Measurements from ENCODE around the gene CGB7.
"Not testable (repeated sequence)": the region's sequence is repeated elsewhere in the genome, so short reads cannot be mapped to it uniquely, and the experiment has no call there.

CGB7 gene

DNA sequence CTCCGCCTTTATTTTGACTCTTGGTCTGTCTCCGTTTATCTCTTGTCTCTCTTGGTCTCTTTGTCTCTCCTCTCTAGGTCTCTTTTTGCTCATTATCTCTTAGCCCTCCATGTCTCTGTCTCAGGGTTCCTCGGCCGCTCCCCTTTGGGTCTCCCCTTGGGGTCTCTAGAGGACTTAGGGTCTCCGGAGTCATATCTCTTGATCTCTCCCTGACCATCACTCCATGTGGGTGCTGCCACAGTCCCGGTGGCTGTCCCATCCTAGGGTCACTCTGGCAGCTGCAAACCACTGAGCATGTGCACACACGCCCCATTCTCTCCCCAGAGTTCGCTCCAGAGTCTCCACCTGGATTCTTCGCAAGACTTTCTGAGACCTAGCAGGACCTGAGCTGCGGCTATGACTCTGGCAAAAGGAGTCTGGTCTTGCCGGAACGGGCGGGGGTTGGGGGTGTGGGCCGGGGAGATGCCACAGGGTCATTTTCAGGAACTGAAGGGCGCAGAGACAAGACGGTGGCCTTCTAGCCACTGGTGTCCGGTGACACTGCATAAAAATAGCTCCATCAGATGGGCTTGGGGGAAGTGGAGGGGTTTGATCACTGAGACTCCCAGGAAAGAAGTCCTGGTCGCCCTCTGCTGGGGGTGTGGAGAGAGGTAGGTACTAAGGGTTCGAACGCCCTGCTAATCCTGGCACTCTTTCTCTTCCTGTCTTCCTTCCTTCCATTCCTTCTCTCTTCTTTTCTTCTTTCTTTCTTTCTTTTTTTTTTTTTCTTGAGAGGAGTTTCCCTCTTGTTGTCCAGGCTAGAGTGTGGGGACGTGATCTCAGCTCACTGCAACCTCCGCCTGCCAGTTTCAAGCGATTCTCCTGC, 16.2 kb upstream of the CGB7 start:
- DNase-seq (peak; percentile 28), ATAC-seq (no peak)

DNA sequence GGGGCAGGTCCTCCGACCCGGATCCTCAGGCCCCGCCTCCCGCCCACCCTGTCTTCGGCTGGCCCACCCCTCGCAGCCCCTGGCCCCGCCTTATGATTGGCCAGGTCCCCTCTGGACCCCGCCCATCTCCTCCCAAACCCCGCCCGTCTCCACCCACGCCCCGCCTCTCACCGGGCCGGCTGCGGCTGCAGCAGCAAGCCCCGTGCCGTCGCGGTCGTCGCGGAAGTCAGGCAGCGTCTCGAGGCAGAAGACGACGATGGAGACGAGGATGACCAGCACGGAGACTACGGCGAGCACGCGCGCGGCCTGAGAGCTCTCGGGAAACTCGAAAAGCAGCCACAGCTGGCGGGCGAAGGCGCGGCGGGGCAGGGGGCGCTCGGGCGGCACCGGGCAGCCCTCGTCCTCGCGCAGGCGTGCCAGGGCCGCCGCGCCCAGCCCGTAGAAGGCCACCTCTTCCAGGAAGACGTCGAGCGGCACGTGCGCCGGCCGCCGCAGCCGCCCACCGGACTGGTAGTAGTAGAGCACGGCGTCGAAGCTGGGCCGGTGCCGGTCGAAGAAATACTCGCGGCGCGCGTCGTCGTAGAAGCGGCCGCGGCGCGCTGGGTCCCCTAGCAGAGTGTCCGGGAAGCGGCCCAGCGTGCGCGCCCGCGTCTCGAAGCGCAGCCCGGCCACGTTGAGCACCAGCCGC, 14.5 kb upstream of the CGB7 start:
- peak; percentile 30 for DNase-seq
- no peak for ATAC-seq

DNA sequence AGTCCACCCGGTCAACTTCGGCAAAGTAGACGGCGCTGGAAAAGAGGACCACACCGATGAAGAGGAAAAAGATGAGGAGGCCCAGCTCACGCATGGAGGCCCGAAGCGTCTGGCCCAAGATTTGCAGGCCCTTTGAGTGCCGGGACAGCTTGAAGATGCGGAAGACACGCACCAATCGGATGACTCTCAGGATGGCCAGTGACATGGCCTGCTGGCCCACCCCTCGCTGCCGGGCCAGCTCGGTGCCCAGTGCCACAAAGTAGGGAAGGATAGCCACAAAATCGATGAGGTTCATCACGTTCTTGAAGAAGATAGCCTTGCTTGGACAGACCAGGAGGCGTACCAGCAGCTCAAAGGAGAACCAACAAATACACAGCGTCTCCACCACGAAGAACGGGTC, 12.9 kb upstream of the CGB7 start:
- no peak for ATAC-seq
- no peak for DNase-seq

DNA sequence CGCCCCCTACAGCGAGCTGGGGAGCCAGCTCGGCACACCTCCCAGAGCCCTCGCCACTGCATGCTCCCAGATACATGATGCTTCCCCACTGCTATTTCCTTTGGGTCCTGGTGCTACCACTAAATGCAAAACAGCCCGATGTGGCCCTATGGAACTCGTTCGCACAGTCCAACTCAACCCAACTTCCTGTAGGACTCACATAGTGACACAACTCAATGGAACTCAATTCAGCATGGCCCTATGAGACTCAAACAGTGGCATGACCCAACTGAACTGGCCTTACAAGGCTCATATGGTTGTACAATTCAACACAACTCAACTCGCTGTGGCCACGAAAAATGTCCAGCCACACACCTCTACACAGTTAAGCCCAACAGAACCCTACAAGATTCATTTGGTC, 11.5 kb upstream of the CGB7 start:
- DNase-seq: no peak
- no peak for ATAC-seq

DNA sequence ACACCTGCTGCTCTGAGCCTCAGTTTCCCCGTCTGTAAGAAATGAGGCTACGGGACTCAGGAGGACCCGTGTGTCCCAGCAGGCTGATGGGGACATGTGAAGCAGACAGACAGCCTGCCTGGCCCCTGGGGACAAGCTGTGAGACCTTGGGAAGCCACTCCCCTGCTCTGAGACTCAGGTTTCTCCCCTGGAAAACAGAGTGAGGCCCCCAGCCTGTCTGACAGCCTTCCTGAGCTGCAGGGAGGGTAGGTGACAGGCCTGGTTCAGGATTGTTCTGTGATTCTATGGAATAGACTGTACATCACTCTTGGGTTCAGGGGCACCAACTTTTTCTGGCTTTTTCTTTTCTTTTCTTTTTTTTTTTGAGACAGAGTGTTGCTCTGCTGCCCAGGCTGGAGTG, 10.0 kb upstream of the CGB7 start:
- ATAC-seq: no peak

GRCh38 chr19:49065905-49066512, 8.5 kb upstream of the CGB7 start:
- DNase-seq: no peak

More for the DNA sequence above, 10.0 kb upstream of the CGB7 start:
- no peak for DNase-seq

DNA sequence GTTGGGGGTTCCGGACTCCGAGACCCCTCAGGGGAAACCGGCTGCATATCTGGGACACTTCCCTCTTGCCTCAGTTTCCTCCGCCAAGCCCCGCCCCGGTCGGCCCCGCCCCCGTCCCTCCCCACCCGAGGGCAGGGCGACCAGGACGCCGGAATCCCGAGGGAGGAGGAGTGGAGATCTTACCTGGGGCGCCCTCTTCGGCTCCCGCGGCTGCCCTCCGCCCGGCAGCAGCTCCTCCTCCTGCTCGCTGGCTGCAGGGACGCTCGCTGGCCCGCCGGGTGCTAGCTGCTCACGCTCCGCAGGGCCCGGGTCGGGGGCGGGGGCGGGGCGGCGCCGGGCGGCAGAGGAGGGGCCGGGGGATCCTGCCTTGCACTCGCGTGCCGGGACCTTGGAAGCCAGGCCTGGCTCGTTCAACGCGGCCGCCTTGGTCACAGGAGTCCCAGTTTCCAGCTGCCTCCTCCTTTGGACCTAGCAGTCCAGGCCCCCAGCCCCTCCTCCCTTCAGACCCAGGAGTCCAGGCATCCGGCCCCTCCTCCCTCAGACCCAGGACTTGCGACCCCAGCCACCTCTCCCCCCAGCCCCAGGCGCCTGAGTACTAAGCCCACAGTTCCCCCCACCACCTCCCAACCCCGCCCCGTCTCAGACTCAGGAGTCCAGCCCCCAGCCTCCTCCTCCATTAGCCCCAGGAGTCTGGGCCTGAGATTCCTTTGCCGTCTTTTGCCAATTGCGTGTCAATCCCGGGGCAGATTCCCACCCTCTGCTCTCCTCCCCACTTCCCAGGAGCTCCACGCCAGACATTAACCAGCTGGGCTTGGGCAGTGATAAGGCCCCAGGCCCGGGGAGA, 7.4 kb upstream of the CGB7 start, which contains the start of gene NTF4:
Gene NTF4 (minus strand): TSS at position 51 of the 844 bp plus-strand sequence. CDS start 2,821 bp downstream, outside the sequence.
- ATAC-seq: no peak
- DNase-seq: no peak

More at GRCh38 chr19:49065905-49066512, 8.5 kb upstream of the CGB7 start:
- ATAC-seq: no peak

DNA sequence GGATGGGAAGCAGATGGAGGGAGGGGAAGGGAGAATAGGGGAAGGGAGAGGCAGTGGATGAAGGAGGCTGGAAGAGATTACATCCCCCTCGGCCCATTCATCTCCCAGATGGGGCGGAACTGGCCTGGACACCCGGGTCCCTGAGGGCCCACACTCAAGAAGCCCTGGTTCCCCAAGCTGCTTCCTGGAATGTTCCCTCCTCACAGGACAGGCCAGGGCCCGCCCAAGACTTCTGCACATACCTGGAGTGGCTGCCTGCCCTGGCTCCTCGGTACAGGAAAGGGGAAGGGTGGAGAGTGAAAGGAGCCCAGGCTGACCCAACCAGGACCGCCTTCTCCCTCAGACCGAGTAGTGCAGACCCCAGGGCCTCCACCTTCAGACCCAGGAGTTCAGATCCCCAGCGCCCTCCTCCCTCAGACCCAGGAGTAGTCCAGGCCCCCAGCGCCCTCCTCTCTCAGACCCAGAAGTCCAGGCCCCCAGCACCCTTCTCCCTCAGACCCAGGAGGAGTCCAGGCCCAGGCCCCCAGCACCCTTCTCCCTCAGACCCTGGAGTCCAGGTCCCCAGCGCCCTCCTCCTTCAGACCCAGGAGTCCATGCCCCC, 6.6 kb upstream of the CGB7 start:
- ATAC-seq (no peak), DNase-seq (no peak)

GRCh38 chr19:49061445-49061844, 3.9 kb upstream of the CGB7 start:
- peak; percentile 27 for DNase-seq
- no peak for ATAC-seq

DNA sequence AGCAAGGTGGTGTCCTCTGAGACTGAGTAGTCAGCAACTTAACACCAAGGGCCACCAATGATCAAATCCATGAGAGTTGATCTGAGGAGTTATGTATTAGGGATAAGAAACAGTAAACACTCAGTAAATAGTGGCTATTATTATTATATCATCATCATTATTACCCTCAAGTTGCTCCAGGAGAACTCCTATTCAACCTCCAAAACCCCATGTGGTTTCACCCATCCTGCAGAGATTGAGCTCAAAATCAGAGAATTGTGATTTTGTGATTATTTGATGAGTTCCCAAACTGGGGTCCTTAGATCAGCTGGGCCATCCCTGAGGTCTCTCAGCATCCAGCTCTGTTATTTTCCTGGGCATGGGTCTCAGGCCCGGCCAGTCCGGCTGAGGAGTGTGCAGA, 3.5 kb upstream of the CGB7 start:
- DNase-seq (no peak), ATAC-seq (no peak)

GRCh38 chr19:49059053-49059452, 1.5 kb upstream of the CGB7 start:
- ATAC-seq: no peak
- no peak for DNase-seq

DNA sequence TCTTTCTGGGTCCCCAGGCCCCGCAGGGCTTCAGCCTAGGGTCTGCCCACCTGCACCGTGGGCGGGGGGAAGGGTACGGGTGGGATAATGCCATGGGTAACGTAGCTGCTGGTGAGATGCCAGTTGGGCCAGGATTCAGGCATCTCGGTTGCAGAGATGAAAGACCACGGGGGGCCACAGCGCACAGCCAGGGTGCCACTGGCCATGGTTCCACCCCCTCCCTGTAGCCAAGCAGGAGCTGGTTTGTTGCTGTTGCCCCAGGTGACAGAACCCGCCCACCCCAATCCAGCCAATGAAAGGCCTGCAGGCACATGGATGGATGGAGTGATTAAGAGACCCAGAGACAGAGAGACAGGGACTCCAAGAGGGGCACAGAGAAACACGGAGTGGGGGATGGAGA, 1.0 kb upstream of the CGB7 start:
- DNase-seq (peak; percentile 36), ATAC-seq (no peak)

DNA sequence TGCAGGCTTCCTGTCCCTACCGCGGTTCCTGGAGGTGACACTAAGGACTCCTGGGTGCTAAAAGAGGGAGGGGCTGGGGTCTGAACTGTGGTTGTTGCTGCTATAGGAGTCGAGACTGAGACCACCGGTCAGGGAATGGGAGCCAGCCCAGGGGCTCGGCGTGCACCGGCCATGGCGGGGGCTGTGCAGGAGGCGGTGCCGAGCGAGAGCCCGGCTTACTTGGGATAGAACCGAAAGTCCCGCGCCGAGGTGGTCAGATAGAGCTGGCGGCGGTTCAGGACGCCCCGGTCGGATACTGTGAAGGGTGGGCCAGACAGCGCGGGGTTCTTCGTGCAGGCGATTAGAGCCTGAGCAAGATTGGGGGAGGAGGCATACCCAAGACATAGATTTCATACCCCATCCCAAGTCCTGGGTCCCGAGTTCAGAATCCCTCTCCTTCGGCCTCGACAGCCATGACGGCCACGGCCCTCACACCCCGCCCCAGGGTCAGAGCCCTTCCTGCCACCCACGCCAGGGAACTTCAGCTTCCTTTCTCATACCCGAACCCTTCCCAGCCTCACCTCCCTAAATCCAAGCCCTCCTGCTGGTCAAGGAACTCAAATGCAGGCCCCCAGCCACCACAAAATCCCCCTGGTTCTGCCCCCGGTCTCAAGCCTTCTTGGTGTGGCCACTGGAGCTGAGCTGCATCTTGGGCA, 500 bp downstream of the CGB7 start:
- DNase-seq, ATAC-seq: not testable (repeated sequence)

GRCh38 chr19:49056101-49056901, 1.2 kb downstream of the CGB7 start:
- peak; percentile 68 for DNase-seq

GRCh38 chr19:49050376-49051033, 7.0 kb downstream of the CGB7 start:
- not testable (repeated sequence) for ATAC-seq, DNase-seq

More at GRCh38 chr19:49056101-49056901, 1.2 kb downstream of the CGB7 start:
- peak; percentile 68 for ATAC-seq

GRCh38 chr19:49049834-49050233, 7.7 kb downstream of the CGB7 start:
- ATAC-seq, DNase-seq: not testable (repeated sequence)

GRCh38 chr19:49049011-49049410, 8.5 kb downstream of the CGB7 start, which contains the start of gene CGB8:
CGB8 (minus strand) TSS chr19:49049111; CDS start chr19:49048739, 372 bp downstream.
- DNase-seq, ATAC-seq: not testable (repeated sequence)

DNA sequence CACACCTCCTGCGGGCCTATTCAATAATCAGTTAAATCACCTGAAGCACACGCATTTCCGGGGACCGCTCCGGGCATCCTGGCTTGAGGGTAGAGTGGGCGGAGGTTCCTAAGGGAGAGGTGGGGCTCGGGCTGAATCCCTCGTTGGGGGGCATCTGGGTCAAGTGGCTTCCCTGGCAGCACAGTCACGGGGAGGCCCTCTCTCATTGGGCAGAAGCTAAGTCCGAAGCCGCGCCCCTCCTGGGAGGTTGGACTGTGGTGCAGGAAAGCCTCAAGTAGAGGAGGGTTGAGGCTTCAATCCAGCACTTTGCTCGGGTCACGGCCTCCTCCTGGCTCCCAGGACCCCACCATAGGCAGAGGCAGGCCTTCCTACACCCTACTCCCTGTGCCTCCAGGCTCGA, 14.0 kb downstream of the CGB7 start, which contains the start of gene CGB5:
Gene CGB5 (plus strand): TSS at position 301 of the 400 bp plus-strand sequence. CDS start 362 bp downstream, outside the sequence.
- not testable (repeated sequence) for ATAC-seq, DNase-seq

GRCh38 chr19:49042666-49043065, 14.9 kb downstream of the CGB7 start:
- ATAC-seq, DNase-seq: not testable (repeated sequence)
